Measurements from ENCODE around the gene RNF181. TPM values are rescaled to one million over a fixed set of nuclear protein-coding genes. Genes with fewer than 3 reads are reported as not detected.
A peak's percentile ranks its signal among the peaks of the same experiment; 100 is the strongest.

Gene RNF181
- total RNA-seq, 1 experiment from 2014 or later, result 123 TPM

- BruUV-seq (replicated peaks), result no TSS peak
- H3K27ac Mint-ChIP-seq (ENCODE audit: unreplicated experiment), result peak overlapping the region; percentile 37
- peaks cover 98% of the 10 kb centered on the region for H3K36me3 Mint-ChIP-seq (ENCODE audit: insufficient read depth, unreplicated experiment)
- Histone ChIP-seq H3K9me3 (no peaks in the 10 kb centered on the region), H3K27me3 (replicated peaks; ENCODE audit: control insufficient read depth, insufficient read depth, low read length) (no peaks in the 10 kb centered on the region), H3K4me1 (no peaks in the 10 kb centered on the region), H3K36me3 (ENCODE audit: control insufficient read depth, insufficient read depth, low read length) (peaks cover 7% of the 10 kb centered on the region; the same call in 1 of the 2 replicates), H3K4me3 (ENCODE audit: low read depth, low read length) (no peak overlapping the region)
- TF ChIP-seq CTCF (IDR thresholded peaks at IDR 0.05; ENCODE audit: insufficient read depth in 1 of 2, low read depth in 1 of 2, low read length in 1 of 2, severe bottlenecking in 1 of 2, unreplicated experiment in 1 of 2), result no peak
- no peaks in the 10 kb centered on the region for H3K27me3 Mint-ChIP-seq (ENCODE audit: insufficient read depth, unreplicated experiment)
- no peaks in the 10 kb centered on the region for H3K9me3 Mint-ChIP-seq (ENCODE audit: unreplicated experiment)
- POLR2A ChIA-PET, result interaction anchor here (1.6 kb wide), 1 partner anchor 14 kb away, joined by 5 read pairs; the partner anchor contains the start of gene GGCX
- intact Hi-C loops (cut with micrococcal nuclease; ENCODE audit: unreplicated experiment), result no loop called here
- CTCF ChIA-PET, result interaction anchor here (1.6 to 2.2 kb wide), 2 partner anchors 126 kb away, joined by 5 to 8 read pairs; no protein-coding TSS in a partner anchor
- peaks cover 17% of the 10 kb centered on the region for H3K4me1 Mint-ChIP-seq (ENCODE audit: low read depth, unreplicated experiment)
- no peak overlapping the region for H3K4me3 Mint-ChIP-seq (ENCODE audit: unreplicated experiment)
- DNase-seq, result no peak
Measured at GRCh38 chr2:85547089-85547858, 48.3 kb upstream of the RNF181 start.

GRCh38 chr2:85547859-85548607, 47.5 kb upstream of the RNF181 start:
- Mint-ChIP-seq H3K4me3 (ENCODE audit: unreplicated experiment) (no peak overlapping the region), H3K36me3 (ENCODE audit: insufficient read depth, unreplicated experiment) (peaks cover 95% of the 10 kb centered on the region), H3K27me3 (ENCODE audit: insufficient read depth, unreplicated experiment) (no peaks in the 10 kb centered on the region), H3K4me1 (ENCODE audit: low read depth, unreplicated experiment) (peaks cover 12% of the 10 kb centered on the region), H3K9me3 (ENCODE audit: unreplicated experiment) (no peaks in the 10 kb centered on the region), H3K27ac (ENCODE audit: unreplicated experiment) (peak overlapping the region; percentile 10)
- Histone ChIP-seq H3K27me3 (replicated peaks; ENCODE audit: control insufficient read depth, insufficient read depth, low read length) (no peaks in the 10 kb centered on the region), H3K9me3 (no peaks in the 10 kb centered on the region), H3K4me3 (ENCODE audit: low read depth, low read length) (no peak overlapping the region), H3K4me1 (no peaks in the 10 kb centered on the region), H3K36me3 (ENCODE audit: control insufficient read depth, insufficient read depth, low read length) (peaks cover 5% of the 10 kb centered on the region; the same call in 1 of the 2 replicates)
- no peak for DNase-seq
- intact Hi-C loops (cut with micrococcal nuclease; ENCODE audit: unreplicated experiment), result no loop called here
- CTCF ChIA-PET, result interaction anchor here (0.6 to 2.2 kb wide), 3 partner anchors 8 to 127 kb away, joined by 3 to 8 read pairs (median 4); partner anchors contain the start of gene VAMP8
- no peak for TF ChIP-seq CTCF (IDR thresholded peaks at IDR 0.05; ENCODE audit: insufficient read depth in 1 of 2, low read depth in 1 of 2, low read length in 1 of 2, severe bottlenecking in 1 of 2, unreplicated experiment in 1 of 2)
- BruUV-seq (replicated peaks), result no TSS peak
- POLR2A ChIA-PET, result interaction anchor here (0.8 to 1.6 kb wide), 2 partner anchors 9 to 13 kb away, joined by 4 to 5 read pairs; partner anchors contain the start of genes GGCX and MAT2A

GRCh38 chr2:85548608-85548900, 47.0 kb upstream of the RNF181 start:
- Mint-ChIP-seq H3K36me3 (ENCODE audit: insufficient read depth, unreplicated experiment) (peaks cover 95% of the 10 kb centered on the region), H3K4me1 (ENCODE audit: low read depth, unreplicated experiment) (peaks cover 8% of the 10 kb centered on the region), H3K9me3 (ENCODE audit: unreplicated experiment) (no peaks in the 10 kb centered on the region), H3K4me3 (ENCODE audit: unreplicated experiment) (no peak overlapping the region), H3K27me3 (ENCODE audit: insufficient read depth, unreplicated experiment) (no peaks in the 10 kb centered on the region), H3K27ac (ENCODE audit: unreplicated experiment) (no peak overlapping the region)
- no peak for DNase-seq
- intact Hi-C loops (cut with micrococcal nuclease; ENCODE audit: unreplicated experiment), result no loop called here
- TF ChIP-seq CTCF (IDR thresholded peaks at IDR 0.05; ENCODE audit: insufficient read depth in 1 of 2, low read depth in 1 of 2, low read length in 1 of 2, severe bottlenecking in 1 of 2, unreplicated experiment in 1 of 2), result no peak
- H3K27me3 ChIP-seq (replicated peaks; ENCODE audit: control insufficient read depth, insufficient read depth, low read length), result no peaks in the 10 kb centered on the region
- peaks cover 5% of the 10 kb centered on the region; the same call in 1 of the 2 replicates for H3K36me3 ChIP-seq (ENCODE audit: control insufficient read depth, insufficient read depth, low read length)
- no peaks in the 10 kb centered on the region for H3K4me1 ChIP-seq
- no peaks in the 10 kb centered on the region for H3K9me3 ChIP-seq
- BruUV-seq (replicated peaks), result no TSS peak
- H3K4me3 ChIP-seq (ENCODE audit: low read depth, low read length), result no peak overlapping the region
- ChIA-PET CTCF (interaction anchor here (0.6 to 2.2 kb wide), 3 partner anchors 9 to 128 kb away, joined by 3 to 8 read pairs (median 4); partner anchors contain the start of gene VAMP8), POLR2A (interaction anchor here (0.5 to 1.6 kb wide), 5 partner anchors 10 to 212 kb away, joined by 3 to 5 read pairs (median 4); partner anchors contain the start of genes GGCX, MAT2A and SH2D6)

All from Caco-2 (cell line).